Astrocyte (in vitro differentiated cells and primary cell): ENCODE data around the gene LRRC17. TPM values are rescaled to one million over a fixed set of nuclear protein-coding genes. Genes with fewer than 3 reads are reported as not detected.

ENCODE experiments used
- DNase-seq: peaks from one replicate; pipeline ENCODE4 v3.0.0-alpha.2; 2010; ENCODE audit warnings: low read depth
- FAIRE-seq: peaks from 2 replicates; lab custom pipeline; 2011; peaks lifted over from hg19 to GRCh38; lab: Jason Lieb, UNC
- H2AFZ ChIP-seq: 2 replicates; pipeline ENCODE4 v1.6.0; 2012; ENCODE audit warnings: low read depth, low read length, inconsistent platforms
- H3K27ac ChIP-seq: 2 replicates; pipeline ENCODE4 v1.5.1; 2011; ENCODE audit warnings: low read depth, low read length, inconsistent platforms
- H3K27me3 ChIP-seq: 2 replicates; pipeline ENCODE4 v1.6.0; 2011; ENCODE audit warnings: low read length, inconsistent platforms; ENCODE audit not compliant: insufficient read depth
- H3K36me3 ChIP-seq: 2 replicates; pipeline ENCODE4 v1.5.1; 2011; ENCODE audit warnings: low read length, inconsistent platforms; ENCODE audit not compliant: insufficient read depth
- H3K4me1 ChIP-seq: 2 replicates; pipeline ENCODE4 v1.5.1; 2011; ENCODE audit warnings: low read length, inconsistent platforms; ENCODE audit not compliant: insufficient read depth
- H3K4me2 ChIP-seq: 2 replicates; pipeline ENCODE4 v1.6.0; 2012; ENCODE audit warnings: low read length, inconsistent platforms
- H3K4me3 ChIP-seq: 2 replicates; pipeline ENCODE4 v1.5.1; 2011; ENCODE audit warnings: low read depth, mild to moderate bottlenecking, low read length, inconsistent platforms; ENCODE audit not compliant: insufficient read depth
- H3K79me2 ChIP-seq: 2 replicates; pipeline ENCODE4 v1.6.0; 2012; ENCODE audit warnings: mild to moderate bottlenecking, low read length, inconsistent platforms; ENCODE audit not compliant: insufficient read depth
- H3K9ac ChIP-seq: 2 replicates; pipeline ENCODE4 v1.6.0; 2012; ENCODE audit warnings: mild to moderate bottlenecking, low read length, inconsistent platforms
- H3K9me3 ChIP-seq: 2 replicates; pipeline ENCODE4 v1.5.1; 2012; ENCODE audit warnings: low read depth, mild to moderate bottlenecking, low read length, inconsistent platforms; ENCODE audit not compliant: insufficient read depth
- H4K20me1 ChIP-seq: 2 replicates; pipeline ENCODE4 v1.6.0; 2012; ENCODE audit warnings: low read length, inconsistent platforms; ENCODE audit not compliant: insufficient read depth
- H3K27ac Mint-ChIP-seq: one replicate; pipeline ENCODE4 v1.8.0; 2021; ENCODE audit warnings: mild to moderate bottlenecking, mixed read lengths; ENCODE audit not compliant: unreplicated experiment
- H3K27me3 Mint-ChIP-seq: one replicate; pipeline ENCODE4 v1.8.0; 2021; ENCODE audit warnings: low read depth, mixed read lengths; ENCODE audit not compliant: unreplicated experiment
- H3K36me3 Mint-ChIP-seq: one replicate; pipeline ENCODE4 v1.8.0; 2021; ENCODE audit warnings: low read depth, mixed read lengths; ENCODE audit not compliant: unreplicated experiment
- H3K4me1 Mint-ChIP-seq: one replicate; pipeline ENCODE4 v1.8.0; 2021; ENCODE audit warnings: low read depth, mixed read lengths; ENCODE audit not compliant: unreplicated experiment
- H3K4me3 Mint-ChIP-seq: one replicate; pipeline ENCODE4 v1.8.0; 2021; ENCODE audit warnings: mild to moderate bottlenecking, moderate library complexity, mixed read lengths; ENCODE audit not compliant: unreplicated experiment
- H3K9me3 Mint-ChIP-seq: one replicate; pipeline ENCODE4 v1.8.0; 2021; ENCODE audit warnings: mild to moderate bottlenecking, mixed read lengths; ENCODE audit not compliant: unreplicated experiment
- EZH2 ChIP-seq: IDR thresholded peaks from 2 replicates; pipeline ENCODE4 v1.6.1; 2012; ENCODE audit warnings: mild to moderate bottlenecking, low read length, inconsistent platforms; ENCODE audit not compliant: insufficient read depth
- total RNA-seq: library from RNA; stranded (reverse); gene quantifications from 2 replicates; pipeline ENCODE4 v1.2.1, GENCODE V29; 2021
- TF ChIP-seq, protein P1 (sequence below): IDR thresholded peaks from 2 replicates; pipeline ENCODE4 v1.5.1; 2011; ENCODE audit warnings: low read depth, mild to moderate bottlenecking, inconsistent platforms, low read length, moderate library complexity; ENCODE audit not compliant: insufficient read depth

Gene LRRC17
- total RNA-seq, 1 donor from 2014 or later = 63.4 TPM

DNA sequence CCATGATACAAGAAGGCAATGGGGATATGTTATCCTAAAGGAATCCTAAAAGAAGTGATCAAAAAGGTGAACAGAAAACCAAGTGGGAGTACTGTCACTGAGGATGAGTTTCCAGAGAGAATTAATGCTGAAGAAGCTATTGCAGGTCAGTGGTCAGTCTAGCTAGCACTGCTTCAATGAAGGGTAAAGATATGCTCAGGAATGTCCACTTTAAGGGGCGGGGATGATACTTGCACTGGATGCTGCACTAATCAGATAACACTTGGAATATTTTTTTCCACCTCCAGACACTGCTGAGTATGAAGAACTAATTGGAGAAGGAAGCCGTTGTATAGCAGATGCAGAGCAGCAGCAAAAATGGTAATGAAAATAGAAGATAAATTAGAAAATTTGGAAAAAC, 75.3 kb downstream of the LRRC17 start:
- Histone ChIP-seq H4K20me1 (no peaks in the 10 kb centered on the region), H3K4me3 (no peak overlapping the region), H3K9me3 (no peaks in the 10 kb centered on the region), H3K4me1 (peaks cover 32% of the 10 kb centered on the region), H3K79me2 (no peaks in the 10 kb centered on the region), H3K27ac (no peak overlapping the region), H3K27me3 (no peaks in the 10 kb centered on the region), H3K9ac (no peak overlapping the region), H3K4me2 (no peak overlapping the region), H3K36me3 (no peaks in the 10 kb centered on the region), H2AFZ (no peak overlapping the region)
- Mint-ChIP-seq H3K4me1 (peaks cover 16% of the 10 kb centered on the region), H3K36me3 (no peaks in the 10 kb centered on the region), H3K9me3 (peaks cover 7% of the 10 kb centered on the region), H3K4me3 (no peak overlapping the region), H3K27me3 (no peaks in the 10 kb centered on the region), H3K27ac (no peak overlapping the region)
- TF ChIP-seq EZH2 = no peak
- TF ChIP-seq, protein P1, sequence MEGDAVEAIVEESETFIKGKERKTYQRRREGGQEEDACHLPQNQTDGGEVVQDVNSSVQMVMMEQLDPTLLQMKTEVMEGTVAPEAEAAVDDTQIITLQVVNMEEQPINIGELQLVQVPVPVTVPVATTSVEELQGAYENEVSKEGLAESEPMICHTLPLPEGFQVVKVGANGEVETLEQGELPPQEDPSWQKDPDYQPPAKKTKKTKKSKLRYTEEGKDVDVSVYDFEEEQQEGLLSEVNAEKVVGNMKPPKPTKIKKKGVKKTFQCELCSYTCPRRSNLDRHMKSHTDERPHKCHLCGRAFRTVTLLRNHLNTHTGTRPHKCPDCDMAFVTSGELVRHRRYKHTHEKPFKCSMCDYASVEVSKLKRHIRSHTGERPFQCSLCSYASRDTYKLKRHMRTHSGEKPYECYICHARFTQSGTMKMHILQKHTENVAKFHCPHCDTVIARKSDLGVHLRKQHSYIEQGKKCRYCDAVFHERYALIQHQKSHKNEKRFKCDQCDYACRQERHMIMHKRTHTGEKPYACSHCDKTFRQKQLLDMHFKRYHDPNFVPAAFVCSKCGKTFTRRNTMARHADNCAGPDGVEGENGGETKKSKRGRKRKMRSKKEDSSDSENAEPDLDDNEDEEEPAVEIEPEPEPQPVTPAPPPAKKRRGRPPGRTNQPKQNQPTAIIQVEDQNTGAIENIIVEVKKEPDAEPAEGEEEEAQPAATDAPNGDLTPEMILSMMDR = no peak
- FAIRE-seq = no peak
- no peak for DNase-seq

- no peaks in the 10 kb centered on the region for H3K36me3 ChIP-seq
These were observed 76.1 kb downstream of the LRRC17 start for GRCh38 chr7:102988631-102989560.

More at GRCh38 chr7:102988631-102989560, 76.1 kb downstream of the LRRC17 start:
- no peak for FAIRE-seq
- no peaks in the 10 kb centered on the region for H3K9me3 ChIP-seq
- H3K4me3 Mint-ChIP-seq = no peak overlapping the region
- H3K36me3 Mint-ChIP-seq = no peaks in the 10 kb centered on the region
- peaks cover 39% of the 10 kb centered on the region for H3K4me1 ChIP-seq
- no peaks in the 10 kb centered on the region for H3K27me3 ChIP-seq
- peaks cover 21% of the 10 kb centered on the region for H3K4me1 Mint-ChIP-seq
- no peak overlapping the region for H3K27ac ChIP-seq
- no peak overlapping the region for H3K4me3 ChIP-seq
- no peaks in the 10 kb centered on the region for H4K20me1 ChIP-seq
- H3K27ac Mint-ChIP-seq = no peak overlapping the region
- peaks cover 7% of the 10 kb centered on the region for H3K9me3 Mint-ChIP-seq
- H3K27me3 Mint-ChIP-seq = no peaks in the 10 kb centered on the region
- no peak overlapping the region for H2AFZ ChIP-seq
- H3K9ac ChIP-seq = no peak overlapping the region
- H3K4me2 ChIP-seq = no peak overlapping the region
- TF ChIP-seq, protein P1 = no peak
- no peak for TF ChIP-seq EZH2
- no peaks in the 10 kb centered on the region for H3K79me2 ChIP-seq
- DNase-seq = no peak
